ENCODE results near the gene UBE2F.
"Not testable (repeated sequence)": the region's sequence is repeated elsewhere in the genome, so short reads cannot be mapped to it uniquely, and the experiment has no call there.

The UBE2F gene

DNA sequence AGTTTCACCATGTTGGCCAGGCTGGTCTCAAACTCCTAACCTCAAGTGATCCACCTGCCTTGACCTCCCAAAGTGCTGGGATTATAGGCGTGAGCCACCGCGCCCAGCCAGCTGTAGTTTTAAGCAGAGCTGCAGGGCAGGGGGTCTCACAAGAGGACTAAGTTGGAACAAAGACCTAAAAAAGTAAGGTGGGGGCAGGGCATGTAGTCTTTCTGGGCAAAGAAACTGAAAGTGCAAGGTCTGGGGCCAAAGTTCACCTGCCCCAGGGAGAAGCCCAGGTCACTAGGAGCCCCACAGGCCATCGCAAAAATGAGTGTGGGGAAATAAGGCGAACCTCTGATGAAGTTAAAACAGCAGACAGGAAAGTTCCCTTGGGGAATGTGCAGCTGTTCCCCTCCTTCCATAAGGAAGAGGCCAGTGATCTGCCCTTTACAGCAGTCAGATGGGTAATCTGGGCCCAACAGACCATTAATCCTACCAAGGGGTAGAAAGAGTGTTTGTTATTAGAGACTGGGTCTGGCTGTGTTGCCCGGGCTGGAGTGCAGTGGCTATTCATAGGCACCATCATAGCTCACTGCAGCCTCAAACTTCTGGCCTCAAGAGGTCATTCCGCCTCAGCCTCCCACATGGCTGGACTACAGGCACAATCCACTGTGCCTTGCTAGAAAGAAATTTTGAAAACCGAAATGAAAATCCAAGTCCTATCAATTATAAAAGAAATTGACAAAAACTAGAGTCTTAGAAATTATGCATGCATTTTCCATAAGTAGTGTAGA lies 96.8 kb downstream of the UBE2F start:
- TF ChIP-seq, protein P1, sequence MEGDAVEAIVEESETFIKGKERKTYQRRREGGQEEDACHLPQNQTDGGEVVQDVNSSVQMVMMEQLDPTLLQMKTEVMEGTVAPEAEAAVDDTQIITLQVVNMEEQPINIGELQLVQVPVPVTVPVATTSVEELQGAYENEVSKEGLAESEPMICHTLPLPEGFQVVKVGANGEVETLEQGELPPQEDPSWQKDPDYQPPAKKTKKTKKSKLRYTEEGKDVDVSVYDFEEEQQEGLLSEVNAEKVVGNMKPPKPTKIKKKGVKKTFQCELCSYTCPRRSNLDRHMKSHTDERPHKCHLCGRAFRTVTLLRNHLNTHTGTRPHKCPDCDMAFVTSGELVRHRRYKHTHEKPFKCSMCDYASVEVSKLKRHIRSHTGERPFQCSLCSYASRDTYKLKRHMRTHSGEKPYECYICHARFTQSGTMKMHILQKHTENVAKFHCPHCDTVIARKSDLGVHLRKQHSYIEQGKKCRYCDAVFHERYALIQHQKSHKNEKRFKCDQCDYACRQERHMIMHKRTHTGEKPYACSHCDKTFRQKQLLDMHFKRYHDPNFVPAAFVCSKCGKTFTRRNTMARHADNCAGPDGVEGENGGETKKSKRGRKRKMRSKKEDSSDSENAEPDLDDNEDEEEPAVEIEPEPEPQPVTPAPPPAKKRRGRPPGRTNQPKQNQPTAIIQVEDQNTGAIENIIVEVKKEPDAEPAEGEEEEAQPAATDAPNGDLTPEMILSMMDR (IDR thresholded peaks at IDR 0.05; ENCODE audit: low read depth, low read length, missing control alignments) = no peak
- DNase-seq (ENCODE audit: low read depth) = no peak
- H3K4me3 ChIP-seq (ENCODE audit: low read depth, low read length) = no peak overlapping the region

DNA sequence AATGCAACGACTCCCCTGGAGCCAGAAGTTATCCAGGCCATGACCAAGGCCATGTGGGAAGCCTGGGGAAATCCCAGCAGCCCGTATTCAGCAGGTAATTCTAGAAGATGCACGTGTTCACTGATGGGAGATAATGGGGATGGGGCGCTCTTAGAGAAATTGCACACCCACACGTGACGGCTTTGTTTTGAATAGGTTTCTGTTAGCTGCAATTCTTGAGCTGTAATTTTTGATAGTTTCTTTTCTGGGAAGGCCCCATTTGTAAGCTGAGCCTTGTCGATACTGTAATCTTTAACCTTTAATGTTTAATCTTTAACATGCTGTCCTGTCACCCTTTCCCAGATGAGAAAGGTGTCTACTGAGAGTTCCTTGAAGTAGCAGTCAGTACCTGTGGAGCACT lies 97.6 kb downstream of the UBE2F start:
- DNase-seq (ENCODE audit: low read depth) = no peak
- TF ChIP-seq, protein P1 (IDR thresholded peaks at IDR 0.05; ENCODE audit: low read depth, low read length, missing control alignments) = no peak

DNA sequence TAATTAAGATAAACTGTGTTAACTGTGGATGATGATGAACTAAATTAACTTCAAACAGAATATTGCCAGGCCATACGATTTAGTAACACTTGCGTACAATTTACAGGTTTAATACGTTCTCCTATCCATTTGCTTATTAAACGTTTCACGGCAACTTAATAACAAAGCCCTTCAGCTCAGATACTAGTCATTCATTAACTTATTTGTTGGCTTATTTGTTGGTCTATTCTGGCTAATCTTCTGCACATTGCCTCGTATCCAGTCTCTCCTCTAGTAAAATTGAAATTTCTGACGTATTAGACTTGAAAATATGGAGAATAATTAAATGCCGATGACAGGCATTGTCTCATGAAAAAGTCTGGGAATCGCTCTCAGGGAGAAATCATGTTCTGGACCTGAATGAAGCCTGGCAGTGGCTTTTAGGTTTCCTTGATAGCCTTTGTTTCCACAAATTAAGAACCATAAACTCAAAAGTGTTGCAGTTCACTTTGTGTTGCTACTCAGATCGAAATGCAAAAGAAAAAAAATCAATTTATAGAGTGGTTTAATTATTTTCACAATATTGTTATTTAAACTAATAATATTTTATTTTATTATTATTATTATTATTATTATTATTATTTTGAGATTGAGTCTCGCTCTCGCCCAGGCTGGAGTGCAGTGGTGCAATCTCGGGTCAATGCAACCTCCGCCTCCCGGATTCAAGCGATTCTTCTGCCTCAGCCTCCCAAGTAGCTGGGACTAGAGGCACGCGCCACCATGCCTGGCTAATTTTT lies 98.4 kb downstream of the UBE2F start:
- H3K4me3 ChIP-seq (ENCODE audit: low read depth, low read length) = no peak overlapping the region
- TF ChIP-seq, protein P1 (IDR thresholded peaks at IDR 0.05; ENCODE audit: low read depth, low read length, missing control alignments) = no peak
- no peak for DNase-seq (ENCODE audit: low read depth)

More for the DNA sequence above, 97.6 kb downstream of the UBE2F start:
- H3K4me3 ChIP-seq (ENCODE audit: low read depth, low read length) = no peak overlapping the region

DNA sequence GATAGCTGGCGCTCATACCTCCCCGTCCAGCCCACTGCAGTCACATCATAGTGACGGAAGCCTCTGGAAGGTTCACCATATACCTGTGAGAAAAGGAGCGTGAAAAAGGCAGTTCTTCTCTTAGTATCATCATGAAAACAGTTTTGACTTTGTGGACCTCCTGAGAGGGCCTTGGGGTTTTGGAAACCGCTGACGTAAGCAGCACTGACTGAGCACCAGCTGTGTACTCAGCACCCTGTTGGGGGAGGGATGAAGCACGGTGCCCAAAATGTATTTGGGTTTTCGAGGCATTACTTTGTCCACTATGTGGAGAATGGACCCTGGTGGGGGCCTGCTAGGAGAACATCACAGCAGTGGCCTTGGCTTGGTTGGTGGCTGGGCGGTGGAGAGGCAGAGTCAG lies 99.4 kb downstream of the UBE2F start:
- H3K4me3 ChIP-seq (ENCODE audit: low read depth, low read length) = no peak overlapping the region
- TF ChIP-seq, protein P1 (IDR thresholded peaks at IDR 0.05; ENCODE audit: low read depth, low read length, missing control alignments) = no peak
- no peak for DNase-seq (ENCODE audit: low read depth)

DNA sequence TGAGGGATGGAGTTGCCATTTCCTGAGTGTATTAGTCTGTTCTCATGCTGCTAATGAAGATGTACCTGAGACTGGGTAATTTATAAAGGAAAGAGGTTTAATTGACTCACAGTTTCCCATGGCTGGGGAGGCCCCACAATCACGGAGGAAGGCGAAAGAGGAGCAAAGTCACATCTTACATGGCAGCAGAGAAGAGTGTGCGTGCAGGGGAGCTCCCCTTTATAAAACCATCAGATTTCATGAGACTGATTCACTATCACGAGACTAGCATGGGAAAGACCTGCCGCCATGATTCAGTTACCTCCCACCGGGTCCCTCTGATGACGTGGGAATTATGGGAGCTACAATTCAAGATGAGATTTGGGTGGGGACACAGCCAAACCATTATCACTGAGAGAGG lies 99.9 kb downstream of the UBE2F start:
- DNase-seq (ENCODE audit: low read depth); H3K4me3 ChIP-seq (ENCODE audit: low read depth, low read length): not testable (repeated sequence)

DNA sequence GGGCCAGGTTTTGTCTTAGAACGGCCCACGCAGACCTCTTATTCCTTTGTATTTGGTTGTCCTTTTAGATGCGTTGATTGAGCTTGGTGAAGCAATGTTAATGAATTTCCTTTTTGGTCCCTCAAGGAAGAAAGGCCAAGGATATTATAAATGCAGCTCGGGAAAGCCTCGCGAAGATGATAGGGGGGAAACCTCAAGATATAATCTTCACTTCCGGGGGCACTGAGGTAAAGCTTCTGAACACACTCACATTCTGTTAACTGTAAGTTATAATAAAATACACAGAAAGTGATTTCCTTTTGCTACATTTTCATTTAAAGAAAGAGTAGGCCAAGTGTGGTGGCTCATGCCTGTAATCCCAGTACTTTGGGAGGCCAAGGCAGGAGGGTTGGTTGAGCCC lies 101.1 kb downstream of the UBE2F start:
- no peak overlapping the region for H3K4me3 ChIP-seq (ENCODE audit: low read depth, low read length)
- TF ChIP-seq, protein P1 (IDR thresholded peaks at IDR 0.05; ENCODE audit: low read depth, low read length, missing control alignments) = no peak
- DNase-seq (ENCODE audit: low read depth) = no peak

DNA sequence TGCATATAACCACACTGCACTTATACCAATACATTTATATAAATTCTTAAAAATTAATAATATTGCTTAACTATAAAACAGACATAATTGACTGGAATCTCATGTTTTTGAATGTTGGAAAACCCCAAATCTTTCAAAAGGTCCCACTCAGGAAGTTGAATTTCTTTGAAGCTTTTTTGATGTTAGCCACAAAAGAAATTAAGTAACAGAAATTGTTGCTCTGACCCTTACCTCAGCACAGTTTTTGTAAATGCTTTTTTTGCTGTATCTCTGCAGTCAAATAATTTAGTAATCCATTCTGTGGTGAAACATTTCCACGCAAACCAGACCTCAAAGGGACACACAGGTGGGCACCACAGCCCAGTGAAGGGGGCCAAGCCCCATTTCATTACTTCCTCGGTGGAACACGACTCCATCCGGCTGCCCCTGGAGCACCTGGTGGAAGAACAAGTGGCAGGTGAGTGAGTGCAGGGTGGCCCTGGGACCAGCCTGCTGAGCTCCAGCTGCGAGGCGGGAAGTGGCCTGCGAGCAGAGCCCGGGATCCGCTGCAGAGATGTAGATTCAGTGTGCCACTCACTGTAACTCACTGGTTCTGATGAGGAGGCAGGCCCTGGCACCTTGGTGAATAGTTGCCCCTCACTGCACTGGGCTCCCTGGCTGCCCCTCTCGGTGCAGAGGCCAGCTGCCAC lies 102.4 kb downstream of the UBE2F start:
- no peak overlapping the region for H3K4me3 ChIP-seq (ENCODE audit: low read depth, low read length)
- TF ChIP-seq, protein P1 (IDR thresholded peaks at IDR 0.05; ENCODE audit: low read depth, low read length, missing control alignments) = no peak
- no peak for DNase-seq (ENCODE audit: low read depth)

Measured in GM12864 (cell line).